ENCODE measurements around the gene RAF1. TPM values are rescaled to one million over a fixed set of nuclear protein-coding genes. Genes with fewer than 3 reads are reported as not detected.

Gene RAF1
- total RNA-seq, 2 experiments from 2014 or later, result 127 to 139 TPM

DNA sequence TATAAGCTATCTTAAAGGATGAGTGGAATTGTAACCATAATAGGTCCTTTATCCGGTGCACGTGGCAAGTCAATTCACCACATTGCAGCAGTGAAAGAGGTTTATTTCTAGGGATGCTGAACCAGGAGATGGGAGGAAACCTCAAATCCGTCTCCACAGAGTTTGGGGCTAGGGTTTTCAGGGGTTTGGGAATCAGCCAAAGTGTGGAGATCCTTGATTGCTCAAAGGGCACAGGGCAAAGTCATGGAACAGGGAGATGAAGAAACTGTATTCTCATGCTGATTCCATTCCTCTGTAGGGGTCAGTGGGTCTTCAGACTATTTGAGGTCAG lies 7.2 kb upstream of the RAF1 start:
- Mint-ChIP-seq H3K4me3 (no peak overlapping the region), H3K4me1 (ENCODE audit: low read depth) (no peaks in the 10 kb centered on the region), H3K27me3 (no peaks in the 10 kb centered on the region), H3K27ac (no peak overlapping the region), H3K36me3 (ENCODE audit: low read depth) (no peaks in the 10 kb centered on the region), H3K9me3 (peaks cover 3% of the 10 kb centered on the region)
- Histone ChIP-seq H3K9me3 (ENCODE audit: control insufficient read depth in 1 of 2, insufficient read depth in 1 of 2, low read length in 2 of 2) (no peaks in the 10 kb centered on the region), H3K36me3 (ENCODE audit: insufficient read depth, low read length) (no peaks in the 10 kb centered on the region), H3K27ac (ENCODE audit: low read depth in 1 of 2, low read length in 2 of 2) (no peak overlapping the region), H3K4me3 (ENCODE audit: low read length) (no peak overlapping the region), H3K4me1 (ENCODE audit: insufficient read depth, low read length) (no peaks in the 10 kb centered on the region), H3K27me3 (ENCODE audit: control insufficient read depth in 1 of 2, insufficient read depth in 2 of 2, low read length in 2 of 2) (no peaks in the 10 kb centered on the region)
- no peak for TF ChIP-seq CTCF (IDR thresholded peaks at IDR 0.05)
- ChIA-PET POLR2A (no interaction called here), CTCF (no interaction called here)
- no peak for DNase-seq
- intact Hi-C loops (cut with DNase I, micrococcal nuclease), result no loop called here
- ATAC-seq (ENCODE audit: poor library complexity), result no peak

DNA sequence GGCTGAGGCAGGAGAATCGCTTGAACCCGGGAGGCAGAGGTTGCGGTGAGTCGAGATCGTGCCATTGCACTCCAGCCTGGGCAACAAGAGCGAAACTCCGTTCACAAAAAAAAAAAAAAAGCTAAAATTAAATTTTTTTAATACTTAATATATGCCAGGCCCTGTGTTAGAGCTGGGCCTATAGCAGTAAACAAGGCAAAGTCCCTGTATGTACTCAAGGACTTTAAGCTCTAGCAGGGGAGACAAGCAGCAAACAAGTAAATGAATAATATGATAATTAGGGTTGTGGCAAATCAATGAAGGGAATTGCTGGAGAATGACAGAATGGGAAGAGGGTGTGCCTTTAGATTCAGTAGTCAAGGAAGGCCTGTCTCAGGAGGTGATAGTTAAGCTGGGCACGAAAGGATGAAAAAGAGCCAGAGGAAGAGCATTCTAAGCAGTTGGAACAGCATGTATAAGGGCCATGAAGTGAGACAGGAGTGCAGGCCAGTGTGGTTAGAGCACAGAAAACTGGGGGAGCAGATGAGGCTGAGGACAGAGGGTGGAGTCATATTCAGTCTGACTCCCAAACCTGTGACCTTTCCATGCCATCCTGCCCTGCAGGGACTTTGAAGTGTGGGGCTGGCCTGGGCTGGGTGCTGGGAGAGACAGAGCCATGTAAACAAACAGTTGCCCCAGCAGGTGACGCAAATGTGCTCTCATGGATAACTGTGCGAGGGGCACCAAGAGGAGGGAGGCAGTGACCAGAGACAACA lies 6.6 kb upstream of the RAF1 start:
- TF ChIP-seq CTCF (IDR thresholded peaks at IDR 0.05), result no peak
- ATAC-seq (ENCODE audit: poor library complexity), result no peak
- Histone ChIP-seq H3K9me3 (ENCODE audit: control insufficient read depth in 1 of 2, insufficient read depth in 1 of 2, low read length in 2 of 2) (no peaks in the 10 kb centered on the region), H3K27me3 (ENCODE audit: control insufficient read depth in 1 of 2, insufficient read depth in 2 of 2, low read length in 2 of 2) (no peaks in the 10 kb centered on the region), H3K27ac (ENCODE audit: low read depth in 1 of 2, low read length in 2 of 2) (no peak overlapping the region), H3K4me3 (ENCODE audit: low read length) (no peak overlapping the region), H3K4me1 (ENCODE audit: insufficient read depth, low read length) (no peaks in the 10 kb centered on the region), H3K36me3 (ENCODE audit: insufficient read depth, low read length) (no peaks in the 10 kb centered on the region)
- no peaks in the 10 kb centered on the region for H3K36me3 Mint-ChIP-seq (ENCODE audit: low read depth)
- H3K27ac Mint-ChIP-seq, result no peak overlapping the region
- intact Hi-C loops (cut with DNase I, micrococcal nuclease), result no loop called here
- DNase-seq, result no peak
- ChIA-PET POLR2A (no interaction called here), CTCF (no interaction called here)
- no peaks in the 10 kb centered on the region for H3K4me1 Mint-ChIP-seq (ENCODE audit: low read depth)
- H3K9me3 Mint-ChIP-seq, result peaks cover 3% of the 10 kb centered on the region
- no peak overlapping the region for H3K4me3 Mint-ChIP-seq
- no peaks in the 10 kb centered on the region for H3K27me3 Mint-ChIP-seq

DNA sequence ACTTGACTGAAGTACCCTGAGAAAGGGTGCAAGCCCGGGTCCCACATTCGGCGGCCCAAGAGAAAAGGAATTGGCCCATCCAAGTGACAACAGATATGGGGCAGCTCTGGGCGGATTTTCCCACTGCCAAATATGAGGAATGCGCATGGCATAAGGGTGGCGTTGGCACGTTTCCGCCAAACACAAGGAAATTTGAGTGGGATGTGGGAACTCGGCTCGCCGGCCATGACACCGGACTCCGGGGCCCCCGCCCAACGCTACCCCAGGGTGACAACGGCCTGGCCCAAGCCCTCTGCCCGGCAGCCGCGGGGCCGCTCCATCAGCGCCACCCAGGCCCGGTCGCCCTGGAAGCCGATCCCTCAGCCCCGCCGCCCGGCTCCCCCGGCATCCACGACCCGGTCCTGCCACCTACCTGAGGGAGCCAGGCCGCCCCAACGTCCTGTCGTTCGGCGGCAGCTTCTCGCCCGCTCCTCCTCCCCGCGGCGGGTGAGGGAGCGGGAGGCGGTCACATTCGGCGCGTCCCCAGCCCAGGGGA lies 449 bp downstream of the RAF1 start:
- TF ChIP-seq CTCF (IDR thresholded peaks at IDR 0.05), result no peak
- peak overlapping the region; percentile 83 for H3K4me3 ChIP-seq (ENCODE audit: low read length)

More for the DNA sequence above, 449 bp downstream of the RAF1 start:
- peak overlapping the region; percentile 94 for H3K27ac Mint-ChIP-seq
- peaks cover 3% of the 10 kb centered on the region for H3K9me3 Mint-ChIP-seq
- H3K27me3 ChIP-seq (ENCODE audit: control insufficient read depth in 1 of 2, insufficient read depth in 2 of 2, low read length in 2 of 2), result no peaks in the 10 kb centered on the region
- ATAC-seq (ENCODE audit: poor library complexity) (peak; percentile 58), DNase-seq (peak in 12 of 14 experiments; percentile 6 to 83 (median 48))
- peak overlapping the region; percentile 100 for H3K4me3 Mint-ChIP-seq
- peaks cover 50% of the 10 kb centered on the region for H3K4me1 Mint-ChIP-seq (ENCODE audit: low read depth)
- intact Hi-C loops (cut with DNase I, micrococcal nuclease), result loop anchor here (1.0 to 10.0 kb wide), 6 partner anchors 36 to 1389 kb away; partner anchors contain the start of genes ATG7 (in 1 of the 2) and MKRN2 (in 1 of the 2)
- ChIA-PET POLR2A (interaction anchor here (0.6 to 3.1 kb wide), 29 partner anchors 9 to 1989 kb away, joined by 3 to 22 read pairs (median 3); partner anchors contain the start of genes CAND2, CCDC174, LSM3 and MKRN2), CTCF (interaction anchor here (1.2 to 1.6 kb wide), 2 partner anchors 178 to 184 kb away, joined by 3 to 4 read pairs; partner anchors contain the start of gene RPL32)
- no peaks in the 10 kb centered on the region for H3K9me3 ChIP-seq (ENCODE audit: control insufficient read depth in 1 of 2, insufficient read depth in 1 of 2, low read length in 2 of 2)
- H3K36me3 Mint-ChIP-seq (ENCODE audit: low read depth), result peaks cover 25% of the 10 kb centered on the region
- H3K27me3 Mint-ChIP-seq, result no peaks in the 10 kb centered on the region
- peaks cover 32% of the 10 kb centered on the region for H3K4me1 ChIP-seq (ENCODE audit: insufficient read depth, low read length)
- H3K27ac ChIP-seq (ENCODE audit: low read depth in 1 of 2, low read length in 2 of 2), result peak overlapping the region; percentile 94 to 99
- no peaks in the 10 kb centered on the region for H3K36me3 ChIP-seq (ENCODE audit: insufficient read depth, low read length)

All from CD4-positive, alpha-beta T cell (primary cell).